A549 treated with ZK216348 at 1 μM for 4 hours (cell line): ENCODE results near the gene GRAMD2A. TPM values are rescaled to one million over a fixed set of nuclear protein-coding genes. Genes with fewer than 3 reads are reported as not detected.

Source experiments
- total RNA-seq: library from RNA; stranded (reverse); fragments of 200-300 nt; extraction: Qiagen RNA extraction; gene quantifications from 5 replicates; pipeline ENCODE4 v1.2.3, GENCODE V29; 2022; ENCODE audit warnings: low read depth

The GRAMD2A gene
- not detected in 5 replicates for total RNA-seq

GRCh38 chr15:72197460-72198355 lies at the start of gene GRAMD2A:
Gene GRAMD2A (minus strand): TSS chr15:72197787.

GRCh38 chr15:72231066-72231832 lies 33.7 kb upstream of the GRAMD2A start, which contains the start of gene PKM:
Gene PKM (minus strand): TSS chr15:72231190. CDS start chr15:72219097, 12,093 bp downstream.

GRCh38 chr15:72118017-72118978 lies 79.3 kb downstream of the GRAMD2A start, which contains the start of the genes MYO9A and SENP8:
Gene MYO9A (minus strand): TSS chr15:72118150. CDS start chr15:72046563, 71,587 bp downstream.
Gene SENP8 (plus strand): TSS chr15:72118403. CDS start chr15:72139624, 21,221 bp downstream.

Other genes starting within 250 kb of the GRAMD2A start
- 7.5 to 12.9 TPM (median 10.9 TPM) in 5 replicates for gene MYO9A, start 79.6 kb downstream of the GRAMD2A start, total RNA-seq
- gene SENP8, start 79.4 kb downstream of the GRAMD2A start, total RNA-seq: 1.1 to 2.7 TPM (median 1.7 TPM) in 5 replicates
- 2,450 to 3,560 TPM (median 3,509 TPM) in 5 replicates for gene PKM, start 33.4 kb upstream of the GRAMD2A start, total RNA-seq
- 49.6 to 72.9 TPM (median 62.5 TPM) in 5 replicates for gene PARP6, start 74.8 kb upstream of the GRAMD2A start, total RNA-seq
- gene CELF6, start 122.4 kb upstream of the GRAMD2A start, total RNA-seq: 0.07 to 0.25 TPM (median 0.15 TPM) in 5 replicates
- 124 to 161 TPM (median 146 TPM) in 5 replicates for gene HEXA, start 178.2 kb upstream of the GRAMD2A start, total RNA-seq
- gene TMEM202, start 200.5 kb upstream of the GRAMD2A start, total RNA-seq: not detected in 5 replicates